DOHH2 (cell line): ENCODE measurements around the gene CBLC.

Experiments
- H3F3A ChIP-seq: fragments of 200-600 bp; sonication (generic), shearing (Covaris generic); 2 replicates; pipeline ENCODE4 v1.6.0; 2016; ENCODE audit warnings: antibody characterized with exemption, mild to moderate bottlenecking; ENCODE audit not compliant: control insufficient read depth, insufficient read depth
- H3K27ac ChIP-seq: fragments of 200-600 bp; sonication (generic); 2 replicates; pipeline ENCODE4 v1.5.1; 2014; ENCODE audit warnings: low read depth, mild to moderate bottlenecking, low read length, moderate library complexity
- H3K27me3 ChIP-seq: fragments of 200-600 bp; sonication (generic); 2 replicates; pipeline ENCODE4 v1.6.1; 2014; ENCODE audit warnings: mild to moderate bottlenecking, low read length, mixed read lengths; ENCODE audit not compliant: control insufficient read depth
- H3K36me3 ChIP-seq: fragments of 200-600 bp; sonication (generic); 2 replicates; pipeline ENCODE4 v1.6.1; 2014; ENCODE audit warnings: mild to moderate bottlenecking, low read length, moderate library complexity, mixed read lengths; ENCODE audit not compliant: control insufficient read depth
- H3K4me1 ChIP-seq: fragments of 200-600 bp; sonication (generic); 2 replicates; pipeline ENCODE4 v1.6.1; 2014; ENCODE audit warnings: mild to moderate bottlenecking, low read length, mixed read lengths; ENCODE audit not compliant: control insufficient read depth
- H3K4me2 ChIP-seq: fragments of 200-600 bp; sonication (generic); 2 replicates; pipeline ENCODE4 v1.6.0; 2014; ENCODE audit warnings: mild to moderate bottlenecking, low read length, moderate library complexity
- H3K4me3 ChIP-seq: fragments of 200-600 bp; sonication (generic); 2 replicates; pipeline ENCODE4 v1.5.1; 2014; ENCODE audit warnings: mild to moderate bottlenecking, low read length, mixed read lengths
- H3K79me2 ChIP-seq: fragments of 200-600 bp; sonication (generic); 2 replicates; pipeline ENCODE4 v1.6.1; 2014; ENCODE audit warnings: mild to moderate bottlenecking, low read length, mixed read lengths; ENCODE audit not compliant: control insufficient read depth
- H3K9me2 ChIP-seq: fragments of 200-600 bp; sonication (generic); replicated peaks from 2 replicates; pipeline ENCODE4 v1.6.1; 2014; ENCODE audit warnings: mild to moderate bottlenecking, low read length, mixed read lengths; ENCODE audit not compliant: control insufficient read depth
- H3K9me3 ChIP-seq: fragments of 200-600 bp; sonication (generic); 2 replicates; pipeline ENCODE4 v1.6.1; 2014; ENCODE audit warnings: antibody characterized with exemption, low read length, mixed read lengths; ENCODE audit not compliant: control insufficient read depth, insufficient read depth
- H4K20me1 ChIP-seq: fragments of 200-600 bp; sonication (generic); 2 replicates; pipeline ENCODE4 v1.6.0; 2014; ENCODE audit warnings: low read depth, mild to moderate bottlenecking, antibody characterized with exemption, low read length, moderate library complexity; ENCODE audit not compliant: control insufficient read depth, insufficient read depth
- CTCF ChIP-seq: fragments of 200-600 bp; sonication (generic); IDR thresholded peaks from one replicate; pipeline ENCODE4 v1.5.1; 2014; ENCODE audit warnings: antibody characterized with exemption, mild to moderate bottlenecking, low read depth, low read length; ENCODE audit not compliant: poor library complexity, severe bottlenecking
- EZH2phosphoT487 ChIP-seq: fragments of 200-600 bp; sonication (generic); IDR thresholded peaks from 2 replicates; pipeline ENCODE4 v1.6.1; 2017; ENCODE audit warnings: borderline replicate concordance, mild to moderate bottlenecking, antibody characterized with exemption, low read length, moderate library complexity, mixed read lengths

CBLC gene

GRCh38 chr19:44731081-44731480 lies 46.6 kb upstream of the CBLC start:
- no peaks in the 10 kb centered on the region for H4K20me1 ChIP-seq
- H3K79me2 ChIP-seq, result no peaks in the 10 kb centered on the region
- H3K4me3 ChIP-seq, result no peak overlapping the region
- H3K4me2 ChIP-seq, result no peak overlapping the region
- no peaks in the 10 kb centered on the region for H3K36me3 ChIP-seq
- H3K4me1 ChIP-seq, result peaks cover 12% of the 10 kb centered on the region
- 0 out of 2 replicates have a peak, but pooled peaks cover 3% of the 10 kb centered on the region for H3K27me3 ChIP-seq
- H3F3A ChIP-seq, result no peaks in the 10 kb centered on the region
- no peaks in the 10 kb centered on the region for H3K9me2 ChIP-seq
- no peak for TF ChIP-seq CTCF
- TF ChIP-seq EZH2phosphoT487, result no peak
- H3K27ac ChIP-seq, result no peak overlapping the region
- H3K9me3 ChIP-seq, result no peaks in the 10 kb centered on the region

GRCh38 chr19:44731622-44732021 lies 46.1 kb upstream of the CBLC start:
- Histone ChIP-seq H3F3A (no peaks in the 10 kb centered on the region), H3K4me1 (peaks cover 12% of the 10 kb centered on the region), H3K27ac (no peak overlapping the region), H3K9me2 (no peaks in the 10 kb centered on the region), H3K27me3 (0 out of 2 replicates have a peak, but pooled peaks cover 3% of the 10 kb centered on the region), H4K20me1 (no peaks in the 10 kb centered on the region), H3K4me2 (no peak overlapping the region), H3K79me2 (no peaks in the 10 kb centered on the region), H3K9me3 (no peaks in the 10 kb centered on the region), H3K36me3 (no peaks in the 10 kb centered on the region), H3K4me3 (no peak overlapping the region)
- TF ChIP-seq CTCF (no peak), EZH2phosphoT487 (no peak)

GRCh38 chr19:44732235-44733014 lies 45.3 kb upstream of the CBLC start:
- no peaks in the 10 kb centered on the region for H3F3A ChIP-seq
- H3K4me3 ChIP-seq, result no peak overlapping the region
- no peak overlapping the region for H3K27ac ChIP-seq
- H3K9me3 ChIP-seq, result no peaks in the 10 kb centered on the region
- no peaks in the 10 kb centered on the region for H3K36me3 ChIP-seq
- peaks cover 3% of the 10 kb centered on the region; the same call in 1 of the 2 replicates for H3K27me3 ChIP-seq
- TF ChIP-seq EZH2phosphoT487 (no peak), CTCF (no peak)
- H3K79me2 ChIP-seq, result no peaks in the 10 kb centered on the region
- no peaks in the 10 kb centered on the region for H4K20me1 ChIP-seq
- no peaks in the 10 kb centered on the region for H3K9me2 ChIP-seq
- H3K4me1 ChIP-seq, result peaks cover 12% of the 10 kb centered on the region
- H3K4me2 ChIP-seq, result no peak overlapping the region
